Left colon (tissue), 2 donors: Measurements from ENCODE around the gene NOL7. TPM values are rescaled to one million over a fixed set of nuclear protein-coding genes. Genes with fewer than 3 reads are reported as not detected.

Experiments
- ATAC-seq: fragments of 200-7000 bp; cut with Tn5 transposase; one replicate; pipeline ENCODE4 v1.9.1; 2020; ENCODE audit warnings: mild to moderate bottlenecking, moderate library complexity
- DNase-seq, 2 donors: peaks; one replicate each; pipeline ENCODE4 v3.0.0-alpha.2; 2020
- intact Hi-C, 2 donors: fragments of 100-400 bp; cut with DNase I in 1 of 2; cut with micrococcal nuclease in 1 of 2; formaldehyde crosslinking; loops; one replicate each; pipeline versions ENCODE4 v1.11.2 to v1.14.0; 2022; cut with DNase I, micrococcal nuclease
- total RNA-seq, 2 donors: library from RNA; stranded (reverse); fragmentation: NEBNext Ultra II Directional; extraction: Animal tissue kit (Norgen Biotek cat#: 25700); gene quantifications; one replicate each; pipeline ENCODE4 v1.2.1, GENCODE V29; 2021
- donor health status: DM: no; HTN: no; CAD: no.
- donor health status: DM: yes; HTN: yes; CAD: no.

NOL7 gene
- total RNA-seq, 2 donors from 2014 or later, result 49.5 to 55.6 TPM

- intact Hi-C loops, result no loop called here
- no peak for DNase-seq
- no peak for ATAC-seq
Measured at GRCh38 chr6:13638014-13638413, 22.9 kb downstream of the NOL7 start.

GRCh38 chr6:13638626-13639025, 23.5 kb downstream of the NOL7 start:
- intact Hi-C loops, result no loop called here
- ATAC-seq (no peak), DNase-seq (no peak)

GRCh38 chr6:13641315-13641714, 26.2 kb downstream of the NOL7 start:
- DNase-seq (no peak), ATAC-seq (no peak)
- intact Hi-C loops, result no loop called here

DNA sequence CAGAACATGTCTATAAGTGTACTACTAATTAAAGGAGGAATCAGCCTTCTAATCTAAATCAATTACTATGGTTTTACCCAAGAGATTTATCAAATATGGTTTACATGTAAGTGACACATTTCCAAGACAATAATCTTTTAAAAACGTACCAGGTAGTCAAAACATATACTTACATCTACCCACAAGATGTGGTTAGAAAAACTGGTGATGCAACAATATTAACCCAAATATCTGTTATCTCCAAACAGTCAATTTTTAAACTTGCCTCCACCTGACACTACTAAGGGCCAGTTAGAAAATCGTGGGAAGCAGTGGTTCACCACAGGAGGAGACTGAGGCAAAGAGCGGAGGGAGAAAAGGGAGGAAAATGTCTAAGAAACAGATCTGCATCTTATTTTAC, 28.0 kb downstream of the NOL7 start:
- intact Hi-C loops, result no loop called here
- ATAC-seq (no peak), DNase-seq (no peak)

GRCh38 chr6:13648850-13649249, 33.7 kb downstream of the NOL7 start:
- DNase-seq (no peak), ATAC-seq (no peak)

GRCh38 chr6:13649393-13649792, 34.3 kb downstream of the NOL7 start:
- no peak for DNase-seq
- ATAC-seq, result no peak
- intact Hi-C loops, result no loop called here

More at GRCh38 chr6:13648850-13649249, 33.7 kb downstream of the NOL7 start:
- intact Hi-C loops, result no loop called here

DNA sequence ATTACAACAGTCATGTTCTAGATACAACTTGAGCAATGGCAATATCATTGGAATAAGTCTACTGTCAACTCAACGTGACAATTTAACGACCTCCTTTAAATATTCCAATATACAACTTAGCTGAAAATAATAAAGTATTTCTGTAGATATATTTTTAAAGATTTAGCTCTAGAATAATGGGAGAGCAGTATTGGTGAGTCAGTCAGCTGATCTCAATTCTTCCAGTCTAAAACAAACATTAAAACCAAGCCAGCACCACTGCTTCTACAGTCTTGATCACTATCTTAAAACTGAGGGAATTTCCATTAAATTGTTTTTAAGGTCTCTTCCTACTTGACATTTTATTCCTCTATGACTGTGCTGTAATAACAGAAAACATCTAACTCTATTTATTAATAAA, 38.2 kb downstream of the NOL7 start:
- intact Hi-C loops, result no loop called here
- DNase-seq (no peak), ATAC-seq (no peak)

- DNase-seq (no peak), ATAC-seq (no peak)
- intact Hi-C loops, result no loop called here
Measured at GRCh38 chr6:13654496-13654895, 39.4 kb downstream of the NOL7 start.

DNA sequence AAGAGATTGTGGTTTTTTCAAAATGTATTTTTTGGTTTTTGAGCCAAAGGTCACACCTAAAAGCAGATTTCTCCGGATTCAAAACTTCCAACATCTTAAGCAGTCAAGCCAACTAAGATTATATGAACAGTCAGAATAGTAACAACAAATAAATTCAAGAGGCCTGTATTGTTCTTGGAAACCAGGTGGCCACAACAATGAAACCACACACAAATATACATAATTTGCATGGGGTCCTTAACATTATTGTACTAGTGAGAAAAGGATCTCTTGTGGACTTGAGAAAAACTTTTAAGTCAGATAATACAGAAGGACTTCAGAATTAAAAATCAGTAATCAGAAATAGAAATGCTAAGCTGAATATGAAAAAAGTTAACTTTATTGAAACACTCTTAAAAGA, 40.6 kb downstream of the NOL7 start:
- intact Hi-C loops, result no loop called here

DNA sequence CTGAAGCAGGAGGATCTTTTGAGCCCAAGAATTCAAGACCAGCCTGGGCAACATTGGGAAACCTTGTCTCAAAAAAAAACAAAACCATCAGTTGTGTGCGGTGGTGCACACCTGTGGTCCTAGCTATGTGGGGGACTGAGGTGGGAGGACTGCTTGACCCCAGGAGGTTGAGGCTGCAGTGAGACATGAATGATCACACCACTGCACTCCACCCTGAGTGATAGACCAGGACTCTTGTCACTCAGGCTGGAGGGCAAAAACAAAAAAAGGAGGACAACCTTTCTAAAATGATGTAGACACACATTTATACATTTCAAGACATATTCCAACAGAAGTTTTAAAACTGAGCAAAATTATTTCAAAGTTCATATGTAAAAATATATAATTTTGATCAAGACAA, 45.1 kb downstream of the NOL7 start:
- ATAC-seq (no peak), DNase-seq (no peak)
- intact Hi-C loops, result no loop called here

More for the DNA sequence above, 40.6 kb downstream of the NOL7 start:
- no peak for ATAC-seq
- no peak for DNase-seq

DNA sequence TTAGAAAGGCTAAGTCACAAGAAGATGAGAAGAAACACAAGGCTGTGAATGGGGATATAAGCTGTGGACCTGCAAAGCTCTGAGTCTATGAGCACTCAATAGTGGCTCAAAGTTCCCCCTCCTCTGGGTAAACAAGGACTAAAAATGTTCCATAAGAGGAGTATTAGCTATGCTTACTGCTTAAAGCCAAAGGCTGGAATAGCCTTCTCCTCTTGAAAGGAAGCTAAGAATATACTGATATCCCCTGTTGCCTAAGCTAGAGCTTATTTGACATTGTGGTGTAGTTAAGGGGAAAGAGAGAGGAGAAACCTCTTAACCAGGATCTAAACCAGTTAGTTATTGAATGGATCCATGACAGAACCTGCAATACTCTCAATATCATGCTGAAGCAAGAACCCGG, 45.8 kb downstream of the NOL7 start:
- no peak for ATAC-seq
- DNase-seq, result no peak
- intact Hi-C loops, result no loop called here

- DNase-seq (no peak), ATAC-seq (no peak)
- intact Hi-C loops, result no loop called here
Measured at GRCh38 chr6:13661647-13662046, 46.5 kb downstream of the NOL7 start.

GRCh38 chr6:13662651-13663334, 47.7 kb downstream of the NOL7 start:
- ATAC-seq, result no peak
- no peak for DNase-seq
- intact Hi-C loops, result no loop called here

GRCh38 chr6:13663986-13664385, 48.9 kb downstream of the NOL7 start:
- DNase-seq (no peak), ATAC-seq (no peak)
- intact Hi-C loops, result no loop called here

DNA sequence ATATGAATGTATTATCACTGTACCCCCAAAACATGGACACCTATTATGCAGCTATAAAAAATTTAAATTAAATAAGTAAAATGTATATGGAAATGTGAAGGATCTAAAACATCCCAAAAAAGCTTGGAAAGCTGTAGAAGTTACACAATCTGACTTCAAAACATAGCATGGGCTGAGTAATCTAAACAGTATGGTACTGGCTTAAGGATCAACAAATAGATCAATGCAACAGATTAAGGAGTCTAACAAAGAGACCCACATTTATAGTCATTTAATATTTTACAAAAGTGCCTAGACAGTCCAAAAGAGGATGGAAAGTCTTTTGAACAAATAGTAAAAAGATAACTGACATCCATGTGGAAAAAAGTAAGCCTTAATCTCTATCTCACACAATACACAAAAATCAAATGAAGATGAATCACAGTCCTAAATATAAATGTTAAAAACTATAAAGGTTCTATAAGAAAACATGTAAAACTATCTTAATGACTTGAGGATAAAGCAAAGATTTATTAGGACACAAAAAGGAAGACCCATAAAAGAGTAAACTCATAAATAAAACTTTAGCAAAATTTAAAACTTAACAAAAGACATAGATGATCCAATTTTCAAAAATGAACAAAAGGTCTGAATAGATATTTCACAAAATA, 49.7 kb downstream of the NOL7 start:
- ATAC-seq, result no peak
- intact Hi-C loops, result no loop called here
- no peak for DNase-seq

GRCh38 chr6:13666194-13667105, 51.3 kb downstream of the NOL7 start:
- intact Hi-C loops, result no loop called here
- ATAC-seq, result peak; percentile 84

GRCh38 chr6:13667655-13668054, 52.5 kb downstream of the NOL7 start:
- ATAC-seq, result no peak
- intact Hi-C loops, result no loop called here

More at GRCh38 chr6:13666194-13667105, 51.3 kb downstream of the NOL7 start:
- no peak for DNase-seq

DNA sequence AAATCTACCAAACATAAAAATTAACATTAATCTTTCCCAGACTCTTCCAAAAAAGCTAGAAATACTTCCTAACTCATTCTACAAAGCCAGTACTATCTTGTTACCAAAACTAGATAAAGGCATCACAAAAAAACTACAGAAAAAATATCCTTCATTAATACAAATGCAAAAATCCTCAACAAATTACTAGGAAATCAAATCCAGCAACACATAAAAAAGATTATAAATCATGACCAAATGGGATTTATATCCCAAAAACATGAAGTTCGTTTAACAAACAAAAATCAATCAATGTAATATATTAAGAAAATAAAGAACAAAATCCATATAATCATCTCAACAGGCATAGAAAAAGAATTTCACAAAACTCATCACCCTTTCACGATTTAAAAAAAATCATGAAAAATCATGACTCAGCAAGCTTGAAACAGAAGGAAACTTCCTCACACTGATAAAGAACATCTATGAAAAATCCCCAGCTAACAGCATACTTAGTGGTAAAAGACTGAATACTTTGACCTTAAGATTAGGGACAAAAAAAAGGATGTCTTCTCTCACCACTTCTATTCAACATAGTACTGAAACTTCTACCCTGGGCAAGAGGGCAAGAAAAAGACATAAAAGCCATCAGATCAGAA, 53.3 kb downstream of the NOL7 start:
- ATAC-seq (no peak), DNase-seq (no peak)
- intact Hi-C loops, result no loop called here

More at GRCh38 chr6:13667655-13668054, 52.5 kb downstream of the NOL7 start:
- no peak for DNase-seq

DNA sequence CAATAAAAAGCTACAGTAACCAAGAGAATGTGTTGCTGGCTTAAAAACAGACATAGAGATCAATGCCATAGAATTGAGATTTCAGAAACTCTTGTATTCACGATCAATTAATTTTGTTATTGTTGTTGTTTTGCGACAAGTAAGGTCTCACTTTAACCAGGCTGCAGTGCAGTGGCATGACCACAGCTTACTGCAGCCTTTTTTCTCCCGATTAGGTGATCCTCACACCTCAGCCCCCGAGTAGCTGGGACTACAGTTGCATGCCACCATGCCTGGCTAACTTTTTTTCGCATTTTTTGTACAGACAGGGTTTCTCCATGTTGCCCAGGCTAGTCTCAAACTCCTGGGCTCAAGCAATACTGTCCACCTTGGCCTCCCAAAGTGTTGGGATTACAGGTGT, 54.3 kb downstream of the NOL7 start:
- intact Hi-C loops, result no loop called here
- DNase-seq (no peak), ATAC-seq (no peak)
